ENCODE data around the gene MYLK.
"Not testable (repeated sequence)": the region's sequence is repeated elsewhere in the genome, so short reads cannot be mapped to it uniquely, and the experiment has no call there.

The MYLK gene

GRCh38 chr3:123741041-123741511 lies 143.1 kb downstream of the MYLK start:
- DNase-seq: no peak

GRCh38 chr3:123740391-123740822 lies 143.7 kb downstream of the MYLK start:
- DNase-seq: no peak

DNA sequence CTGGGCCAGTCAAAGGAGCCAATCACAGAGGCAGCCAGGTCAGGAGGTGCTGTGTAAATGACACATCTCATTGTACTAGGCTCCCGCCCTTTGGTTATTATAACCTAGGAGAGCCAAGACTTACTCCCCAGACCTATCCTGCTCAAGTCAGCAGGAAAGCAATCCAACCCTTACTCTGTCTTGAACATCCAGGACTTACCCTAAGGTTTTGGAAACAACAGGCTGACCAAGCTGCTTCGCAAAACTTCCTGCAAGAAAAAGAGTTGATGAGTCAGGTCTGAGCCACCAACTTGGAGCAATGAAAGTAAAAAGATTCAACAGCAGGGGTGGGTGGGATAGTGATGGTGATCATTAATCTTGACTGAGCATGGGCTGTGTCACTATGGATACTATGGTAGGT lies 144.4 kb downstream of the MYLK start:
- no peak for DNase-seq

- no peak for DNase-seq
These were observed 145.0 kb downstream of the MYLK start for GRCh38 chr3:123739106-123739505.

- not testable (repeated sequence) for DNase-seq
These were observed 145.6 kb downstream of the MYLK start for GRCh38 chr3:123738522-123738921.

DNA sequence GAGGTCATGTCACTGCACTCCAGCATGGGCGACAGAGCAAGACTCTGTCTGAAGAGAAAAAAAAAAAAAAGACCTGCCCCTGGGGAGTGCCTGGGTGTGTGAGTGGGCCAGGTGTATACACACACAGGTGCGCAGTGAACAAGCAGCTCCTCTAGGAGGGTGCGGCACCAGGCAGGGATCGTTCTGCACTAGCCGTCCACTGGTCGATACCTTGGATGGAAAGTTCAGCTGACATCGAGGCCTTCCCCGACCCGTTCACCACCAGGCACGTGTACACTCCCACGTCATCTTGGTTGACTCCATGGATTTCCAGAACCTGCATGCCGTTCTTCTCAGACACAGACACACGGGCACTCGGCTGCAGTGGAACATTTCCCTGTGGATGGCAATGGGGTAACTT lies 147.0 kb downstream of the MYLK start:
- DNase-seq: no peak

DNA sequence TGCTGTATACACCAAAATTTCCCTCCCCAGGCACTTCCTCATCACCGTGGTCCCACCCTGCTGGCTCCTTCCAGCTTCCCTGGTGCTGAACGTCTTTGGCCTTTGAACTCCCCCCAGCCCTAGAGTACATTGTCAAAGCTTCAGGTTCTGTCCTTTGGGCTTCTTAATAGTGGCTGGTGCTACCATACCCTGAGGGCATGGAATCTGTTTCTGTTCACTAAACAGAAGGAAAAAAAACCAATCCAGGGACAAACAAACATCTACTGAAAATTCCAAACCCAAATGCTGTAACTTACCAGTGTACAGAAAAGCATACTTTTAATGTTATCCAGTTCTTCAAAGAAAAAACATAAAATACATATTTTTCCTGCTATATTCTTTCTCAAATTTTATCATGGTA lies 148.7 kb downstream of the MYLK start:
- DNase-seq: no peak

DNA sequence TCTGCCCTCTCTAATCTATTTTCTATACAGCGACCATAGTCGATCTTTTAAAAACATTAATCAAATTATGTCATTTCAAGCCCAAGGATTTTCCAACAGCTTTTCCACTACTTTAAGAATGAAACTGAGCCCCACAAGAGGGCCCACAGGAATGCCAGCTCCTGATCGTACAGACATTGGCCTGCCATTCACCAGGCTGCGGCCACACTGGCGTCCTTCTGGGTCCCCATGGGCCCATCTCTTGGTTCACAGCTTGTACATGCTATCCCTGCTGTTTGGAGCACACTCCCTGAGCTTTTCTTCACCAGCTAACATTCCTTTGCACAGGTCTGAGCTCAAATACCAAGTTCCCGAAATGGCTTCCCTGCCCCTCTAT lies 149.6 kb downstream of the MYLK start:
- no peak for DNase-seq

GRCh38 chr3:123733805-123734526 lies 150.2 kb downstream of the MYLK start:
- no peak for DNase-seq

DNA sequence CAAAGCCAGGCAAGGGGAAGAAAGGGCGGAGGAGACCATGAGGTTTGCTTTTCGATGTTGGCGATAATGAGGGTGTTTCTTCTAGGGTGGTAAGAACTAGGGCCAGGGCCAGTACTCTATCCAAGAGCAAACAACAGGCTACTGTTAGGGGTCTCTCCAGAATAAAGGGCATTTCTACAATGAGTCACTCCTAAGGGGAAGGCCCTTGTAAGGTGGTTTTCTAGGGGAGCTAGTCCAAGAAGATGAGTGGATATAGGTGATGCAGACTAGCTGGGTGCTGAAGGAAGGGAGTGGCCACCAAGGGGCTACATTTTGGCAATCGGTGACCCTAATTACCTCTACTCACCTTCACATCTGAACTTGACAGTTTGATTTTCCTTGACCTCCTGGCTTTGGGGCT lies 150.8 kb downstream of the MYLK start:
- no peak for DNase-seq

GRCh38 chr3:123732447-123732846 lies 151.7 kb downstream of the MYLK start:
- no peak for DNase-seq

DNA sequence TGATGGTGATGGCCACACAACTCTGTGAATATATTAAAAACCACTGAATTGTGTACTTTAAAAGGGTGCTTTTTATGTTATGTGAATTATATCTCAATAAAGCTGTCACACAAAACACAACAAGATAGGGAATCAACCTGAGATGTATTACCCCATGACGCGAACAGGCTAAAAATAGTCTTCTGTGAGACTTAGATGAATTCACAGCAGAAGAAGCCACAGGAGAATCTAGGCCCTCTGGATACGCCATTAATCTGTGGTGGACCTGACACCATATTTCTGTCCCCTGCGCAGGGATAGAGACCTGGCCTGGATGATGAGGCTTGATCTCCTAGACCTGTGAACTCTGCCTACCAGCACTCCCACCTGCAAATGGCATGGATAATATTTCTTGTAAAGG lies 153.3 kb downstream of the MYLK start:
- no peak for DNase-seq

GRCh38 chr3:123728991-123729390 lies 155.1 kb downstream of the MYLK start:
- no peak for DNase-seq

DNA sequence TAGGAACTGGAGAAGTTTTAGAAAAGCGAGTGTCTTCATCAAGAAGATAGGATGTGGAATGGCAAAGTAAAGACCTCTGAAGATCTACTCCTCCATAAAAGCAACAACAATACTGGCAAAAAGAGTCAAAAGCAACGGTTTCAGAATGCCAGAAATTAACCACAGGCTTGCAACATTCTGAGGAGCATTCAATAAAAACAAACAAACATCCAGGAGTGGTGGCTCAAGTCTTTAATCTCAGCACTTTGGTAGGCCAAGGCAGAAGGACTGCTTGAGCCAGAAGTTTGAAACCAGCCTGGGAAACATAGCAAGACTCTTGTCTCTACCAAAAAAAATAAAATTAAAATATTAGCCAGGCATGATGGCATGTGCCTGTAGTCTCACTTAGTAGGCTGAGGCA lies 156.1 kb downstream of the MYLK start:
- no peak for DNase-seq

DNA sequence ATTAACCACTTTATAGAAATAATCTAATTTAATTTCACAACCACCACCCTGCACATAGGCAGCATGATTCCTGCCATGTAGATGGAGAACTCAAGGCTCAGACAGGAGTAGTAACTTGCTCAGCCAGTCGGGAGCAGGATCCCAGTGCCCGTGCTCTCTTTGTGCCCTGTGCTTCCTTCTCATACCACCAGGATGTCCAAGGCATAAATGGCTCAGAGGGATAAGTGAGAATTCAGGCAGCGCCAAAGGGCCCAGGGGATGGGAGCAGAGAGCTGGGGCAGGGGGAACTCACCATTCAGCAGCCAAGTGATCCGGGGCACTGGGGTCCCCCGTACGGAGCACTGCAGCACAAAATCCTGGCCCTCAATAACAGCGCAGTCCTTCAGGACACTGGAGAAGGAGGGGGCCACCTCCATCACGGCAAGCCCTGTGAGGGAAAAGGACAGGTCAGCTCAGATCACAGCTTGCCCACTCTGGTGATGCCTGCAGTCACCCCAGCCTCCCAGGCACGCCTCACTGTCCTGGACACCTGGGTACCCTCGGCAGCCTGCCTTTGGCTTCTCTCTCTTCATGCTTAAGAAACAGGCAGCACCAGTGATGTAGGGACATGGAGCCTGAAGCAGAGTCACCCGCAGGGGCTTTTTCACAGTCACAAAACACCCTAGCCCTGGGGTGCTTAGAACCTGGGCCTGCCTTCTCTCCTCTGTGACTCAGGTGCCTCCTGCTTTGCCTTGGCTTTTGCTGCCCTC lies 158.3 kb downstream of the MYLK start:
- DNase-seq: no peak

DNA sequence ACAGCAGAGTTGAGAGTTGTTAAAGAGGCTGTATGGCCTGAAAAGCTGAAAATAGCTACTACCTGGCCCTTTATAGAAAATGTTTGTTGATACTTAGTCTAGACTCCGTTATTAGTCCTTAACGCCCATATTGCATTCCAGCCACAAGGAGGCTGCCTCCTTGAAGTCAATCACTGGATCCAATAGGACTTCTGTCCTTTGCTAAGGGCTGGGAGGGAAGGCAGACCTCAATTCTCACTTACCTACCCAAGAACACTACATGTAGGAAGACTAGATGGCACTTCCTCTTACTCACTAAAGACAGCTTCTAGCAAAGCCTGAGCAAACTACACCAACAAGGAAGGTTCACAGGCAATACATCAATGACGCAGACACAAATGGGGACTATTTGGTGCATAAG lies 159.8 kb downstream of the MYLK start:
- DNase-seq: no peak

GRCh38 chr3:123723522-123724168 lies 160.5 kb downstream of the MYLK start:
- DNase-seq: no peak

DNA sequence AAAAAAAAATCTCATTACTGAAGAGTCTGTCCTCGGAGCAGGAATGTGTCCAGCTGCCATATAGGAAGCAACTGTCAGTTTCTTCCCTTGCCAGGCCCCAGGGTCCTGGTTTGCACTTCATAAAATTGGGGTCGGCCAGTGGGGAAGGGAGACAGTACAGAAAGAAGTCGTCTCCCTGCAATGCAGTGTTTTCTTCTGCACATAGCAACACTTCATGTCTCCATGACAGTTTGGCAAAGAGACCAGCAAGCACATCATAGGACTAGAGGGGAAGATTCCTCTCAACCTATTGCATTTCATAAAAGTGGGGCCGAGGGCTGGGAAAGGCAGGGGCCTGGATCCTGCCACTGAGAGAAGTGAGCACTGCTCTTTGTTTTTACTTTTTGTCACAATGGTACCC lies 161.1 kb downstream of the MYLK start:
- no peak for DNase-seq

- DNase-seq: no peak
These were observed 161.7 kb downstream of the MYLK start for GRCh38 chr3:123722456-123722855.

- no peak for DNase-seq
These were observed 162.1 kb downstream of the MYLK start for GRCh38 chr3:123722021-123722420.

DNA sequence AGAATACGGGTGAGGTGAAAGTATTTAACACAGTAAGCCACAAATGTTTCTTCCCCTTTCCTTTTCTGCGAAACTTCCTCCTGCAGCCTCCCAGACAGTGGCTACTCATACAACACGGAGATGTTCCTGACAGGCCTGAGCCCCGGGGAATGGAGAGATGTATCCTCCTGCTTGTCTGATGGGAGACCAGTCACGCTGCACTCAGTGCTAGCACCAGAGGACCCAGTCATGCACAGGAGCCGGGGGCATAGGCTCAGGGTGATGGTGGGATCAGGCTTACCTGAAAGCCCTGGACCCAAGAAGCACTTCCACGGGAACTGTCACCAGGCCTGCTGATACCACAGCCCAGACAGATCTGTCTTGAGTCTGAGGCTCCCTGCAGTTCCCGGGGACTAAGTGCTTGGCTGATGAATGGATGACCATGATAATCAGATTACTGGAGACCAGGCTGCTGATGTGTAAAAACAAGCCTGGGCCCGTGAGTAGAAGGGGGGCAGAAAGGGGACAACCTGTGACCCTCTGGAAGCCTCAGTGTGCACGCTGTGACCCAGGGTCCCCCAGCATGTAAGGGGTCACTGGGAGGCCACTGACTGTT lies 162.9 kb downstream of the MYLK start:
- not testable (repeated sequence) for DNase-seq

- DNase-seq: no peak
These were observed 163.5 kb downstream of the MYLK start for GRCh38 chr3:123720638-123721037.

- DNase-seq: no peak
These were observed 164.2 kb downstream of the MYLK start for GRCh38 chr3:123719862-123720453.
